Osteoblast (primary cell): Measurements from ENCODE around the gene ZIC4. TPM values are rescaled to one million over a fixed set of nuclear protein-coding genes. Genes with fewer than 3 reads are reported as not detected.
A peak's percentile ranks its signal among the peaks of the same experiment; 100 is the strongest.

ENCODE experiments used
- DNase-seq: peaks from one replicate; pipeline ENCODE4 v3.0.0; 2011; ENCODE audit warnings: low spot score, mixed read lengths; ENCODE audit not compliant: insufficient read length; ENCODE audit errors: missing footprints
- H2AFZ ChIP-seq: 2 replicates; pipeline ENCODE4 v1.6.0; 2011; ENCODE audit warnings: mild to moderate bottlenecking, low read length
- H3K27ac ChIP-seq: 2 replicates; pipeline ENCODE4 v1.5.1; 2011; ENCODE audit warnings: mild to moderate bottlenecking, low read depth, low read length, moderate library complexity
- H3K27me3 ChIP-seq: 2 replicates; pipeline ENCODE4 v1.6.0; 2012; ENCODE audit warnings: mild to moderate bottlenecking, control low read depth, inconsistent platforms, low read length, moderate library complexity; ENCODE audit not compliant: insufficient read depth
- H3K36me3 ChIP-seq: 2 replicates; pipeline ENCODE4 v1.5.1; 2011; ENCODE audit warnings: mild to moderate bottlenecking, low read length, control low read depth, moderate library complexity; ENCODE audit not compliant: insufficient read depth
- H3K4me1 ChIP-seq: 2 replicates; pipeline ENCODE4 v1.5.1; 2011; ENCODE audit warnings: mild to moderate bottlenecking, low read length, control low read depth, moderate library complexity; ENCODE audit not compliant: insufficient read depth
- H3K4me2 ChIP-seq: 2 replicates; pipeline ENCODE4 v1.6.0; 2011; ENCODE audit warnings: mild to moderate bottlenecking, low read length; ENCODE audit not compliant: insufficient read depth
- H3K4me3 ChIP-seq: fragments of 200-600 bp; sonication (generic); 3 replicates; pipeline ENCODE4 v1.5.1; 2012; ENCODE audit warnings: mild to moderate bottlenecking, low read length, inconsistent platforms; ENCODE audit not compliant: insufficient read depth
- H3K79me2 ChIP-seq: 2 replicates; pipeline ENCODE4 v1.6.0; 2012; ENCODE audit warnings: mild to moderate bottlenecking, low read length, control low read depth, inconsistent platforms; ENCODE audit not compliant: insufficient read depth
- H3K9me3 ChIP-seq: 2 replicates; pipeline ENCODE4 v1.5.1; 2011; ENCODE audit warnings: low read depth, low read length, control low read depth
- H4K20me1 ChIP-seq: 2 replicates; pipeline ENCODE4 v1.6.0; 2012; ENCODE audit warnings: mild to moderate bottlenecking, low read length, control low read depth; ENCODE audit not compliant: insufficient read depth
- CTCF ChIP-seq: IDR thresholded peaks from 2 replicates; pipeline ENCODE4 v1.5.1; 2011; ENCODE audit warnings: mild to moderate bottlenecking, low read depth, low read length, moderate library complexity; ENCODE audit errors: extremely low read depth
- total RNA-seq: library from RNA; depleted of rRNA; stranded (reverse); fragments of >200 nt; gene quantifications from 2 replicates; pipeline ENCODE4 v1.2.3, GENCODE V29; 2012

The ZIC4 gene
- total RNA-seq, 1 donor, result 0.72 TPM

- Histone ChIP-seq H3K27me3 (peaks cover 95% of the 10 kb centered on the region), H3K36me3 (no peaks in the 10 kb centered on the region), H3K4me2 (no peak overlapping the region), H3K4me1 (no peaks in the 10 kb centered on the region), H2AFZ (no peak overlapping the region), H3K9me3 (peaks cover 3% of the 10 kb centered on the region), H4K20me1 (no peaks in the 10 kb centered on the region), H3K4me3 (no peak overlapping the region), H3K79me2 (no peaks in the 10 kb centered on the region), H3K27ac (no peak overlapping the region)
- DNase-seq, result peak; percentile 66
- no peak for TF ChIP-seq CTCF
Measured at GRCh38 chr3:147420353-147421183, 14.2 kb upstream of the ZIC4 start.

GRCh38 chr3:147419781-147420224 is 13.5 kb upstream of the ZIC4 start:
- peaks cover 95% of the 10 kb centered on the region for H3K27me3 ChIP-seq
- H3K27ac ChIP-seq, result no peak overlapping the region
- peaks cover 3% of the 10 kb centered on the region for H3K9me3 ChIP-seq
- no peaks in the 10 kb centered on the region for H3K79me2 ChIP-seq
- TF ChIP-seq CTCF, result no peak
- no peaks in the 10 kb centered on the region for H3K4me1 ChIP-seq
- H3K4me2 ChIP-seq, result no peak overlapping the region
- H2AFZ ChIP-seq, result no peak overlapping the region
- DNase-seq, result no peak
- H4K20me1 ChIP-seq, result no peaks in the 10 kb centered on the region
- H3K36me3 ChIP-seq, result no peaks in the 10 kb centered on the region
- H3K4me3 ChIP-seq, result no peak overlapping the region

GRCh38 chr3:147418808-147419701 is 12.7 kb upstream of the ZIC4 start:
- Histone ChIP-seq H3K27ac (no peak overlapping the region), H4K20me1 (no peaks in the 10 kb centered on the region), H3K27me3 (peaks cover 95% of the 10 kb centered on the region), H3K79me2 (no peaks in the 10 kb centered on the region), H3K9me3 (peaks cover 3% of the 10 kb centered on the region), H3K4me1 (no peaks in the 10 kb centered on the region), H3K4me2 (peak overlapping the region; percentile 62), H3K4me3 (peak overlapping the region; percentile 51), H3K36me3 (no peaks in the 10 kb centered on the region), H2AFZ (peak overlapping the region; percentile 38)
- no peak for TF ChIP-seq CTCF
- DNase-seq, result peak; percentile 84

- no peaks in the 10 kb centered on the region for H3K79me2 ChIP-seq
- no peak overlapping the region for H2AFZ ChIP-seq
- no peak for TF ChIP-seq CTCF
- H3K4me2 ChIP-seq, result no peak overlapping the region
- no peaks in the 10 kb centered on the region for H3K36me3 ChIP-seq
- H4K20me1 ChIP-seq, result no peaks in the 10 kb centered on the region
- H3K4me3 ChIP-seq, result no peak overlapping the region
- no peak overlapping the region for H3K27ac ChIP-seq
- H3K27me3 ChIP-seq, result peaks cover 94% of the 10 kb centered on the region
- H3K9me3 ChIP-seq, result peaks cover 3% of the 10 kb centered on the region
- no peak for DNase-seq
- no peaks in the 10 kb centered on the region for H3K4me1 ChIP-seq
Measured at GRCh38 chr3:147418371-147418781, 12.0 kb upstream of the ZIC4 start.
